IPS DF 4.7 (cell line): ENCODE data around the gene BCL11B.

Source experiments
- DNase-seq: peaks from one replicate; pipeline ENCODE4 v3.0.0-alpha.2; 2013; ENCODE audit warnings: low spot score; ENCODE audit errors: extremely low read depth

The BCL11B gene

DNA sequence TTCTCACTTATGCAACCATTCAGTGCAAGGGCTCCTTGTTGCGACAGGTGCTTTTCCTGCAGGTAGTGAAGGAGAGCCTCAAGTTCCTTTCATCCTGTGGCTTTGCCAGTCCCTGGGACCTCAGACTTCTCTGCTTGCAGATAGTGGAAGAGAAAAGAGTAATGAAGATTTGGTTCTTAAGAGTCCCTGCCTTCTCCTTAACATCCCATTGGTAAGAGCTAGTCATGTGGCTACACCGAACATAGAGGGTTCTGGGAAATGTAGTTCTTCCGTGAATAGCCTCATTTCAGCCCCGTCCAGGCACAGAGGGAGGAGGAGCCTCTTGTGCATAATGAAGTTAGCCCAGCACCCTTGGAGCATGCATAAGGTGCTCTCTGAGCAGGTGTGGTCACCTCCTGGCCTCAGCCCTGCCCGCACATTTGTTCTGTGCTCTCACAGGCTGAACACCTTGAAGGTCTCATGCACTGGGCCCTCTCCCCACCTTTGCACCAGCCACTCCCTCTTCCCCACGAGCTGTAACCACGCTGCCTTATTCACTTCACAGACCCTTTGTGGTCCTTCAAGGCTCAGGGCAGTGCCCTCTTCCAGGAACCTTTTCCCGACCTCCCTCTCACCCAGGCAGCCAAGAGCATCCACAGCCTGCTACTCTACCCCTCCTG is 134.0 kb downstream of the BCL11B start:
- no peak for DNase-seq

DNA sequence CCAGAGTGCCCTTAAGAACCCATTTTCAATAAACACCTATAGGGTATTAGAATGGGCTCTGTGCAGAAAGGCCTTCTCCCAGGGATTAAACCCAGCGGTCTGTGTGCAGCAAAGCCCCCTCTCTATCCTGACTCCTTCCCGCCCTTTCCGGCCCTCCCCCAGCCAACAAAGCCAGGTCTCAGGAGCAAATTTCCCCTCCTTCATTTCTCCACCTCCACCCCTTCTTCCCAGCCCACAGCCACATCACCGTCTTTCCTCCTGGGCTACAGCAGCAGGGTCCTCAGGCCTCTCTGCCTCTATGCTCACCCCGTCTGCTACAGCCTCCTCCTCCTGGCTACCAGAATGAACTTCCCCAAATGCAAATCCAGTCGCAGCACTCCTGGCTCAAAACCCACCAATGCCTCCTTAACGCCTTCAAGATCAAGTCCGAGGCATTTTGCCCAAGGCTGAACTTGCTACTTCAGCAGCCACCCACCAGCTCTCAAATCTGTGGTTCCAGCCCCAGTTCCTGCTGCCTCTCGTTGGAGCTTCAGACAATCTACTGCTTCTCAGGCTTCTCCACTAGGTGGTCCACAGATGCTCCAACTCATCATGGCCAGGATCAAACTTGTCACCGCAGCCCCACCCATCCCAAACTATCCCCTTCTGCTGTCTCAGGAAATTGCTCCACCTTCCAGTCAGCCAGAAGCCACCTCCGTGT is 134.8 kb downstream of the BCL11B start:
- DNase-seq, result no peak

DNA sequence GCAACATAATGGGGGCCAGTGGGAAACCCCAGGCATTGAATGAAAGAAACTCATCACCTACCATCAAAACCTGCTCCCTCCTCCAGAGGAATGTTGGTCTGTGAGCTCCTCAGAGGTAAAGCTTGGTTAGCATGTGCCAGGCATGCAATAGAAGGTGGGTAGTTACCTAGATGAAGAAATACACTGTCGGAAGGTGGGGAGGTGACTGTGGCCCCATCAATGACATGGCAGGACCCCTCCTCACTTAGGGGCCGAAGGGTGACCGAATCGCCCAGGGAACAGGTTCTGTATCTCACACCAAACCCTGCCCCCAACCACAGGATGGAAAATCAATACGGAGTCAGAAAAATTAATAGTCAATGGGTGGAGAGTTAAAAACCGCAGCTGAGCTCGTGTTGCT is 135.6 kb downstream of the BCL11B start:
- DNase-seq, result no peak

DNA sequence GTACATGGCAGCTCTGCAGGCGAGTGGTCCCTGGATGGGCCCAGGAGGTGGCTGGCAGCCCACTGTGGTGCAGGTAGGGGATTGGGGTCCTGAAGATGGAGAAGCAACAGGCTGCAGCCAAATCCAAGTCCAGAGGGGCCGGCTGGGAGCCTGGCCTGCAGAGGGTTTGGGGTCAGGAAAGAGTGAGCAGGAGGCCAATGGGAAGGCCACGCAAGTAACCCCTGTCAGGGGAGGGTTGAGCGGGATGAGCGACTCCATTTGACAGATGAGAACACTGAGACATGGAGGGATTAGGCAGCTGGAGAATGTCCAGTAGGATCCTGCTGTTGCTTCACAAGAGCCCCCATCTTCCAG is 136.0 kb downstream of the BCL11B start:
- DNase-seq, result no peak

DNA sequence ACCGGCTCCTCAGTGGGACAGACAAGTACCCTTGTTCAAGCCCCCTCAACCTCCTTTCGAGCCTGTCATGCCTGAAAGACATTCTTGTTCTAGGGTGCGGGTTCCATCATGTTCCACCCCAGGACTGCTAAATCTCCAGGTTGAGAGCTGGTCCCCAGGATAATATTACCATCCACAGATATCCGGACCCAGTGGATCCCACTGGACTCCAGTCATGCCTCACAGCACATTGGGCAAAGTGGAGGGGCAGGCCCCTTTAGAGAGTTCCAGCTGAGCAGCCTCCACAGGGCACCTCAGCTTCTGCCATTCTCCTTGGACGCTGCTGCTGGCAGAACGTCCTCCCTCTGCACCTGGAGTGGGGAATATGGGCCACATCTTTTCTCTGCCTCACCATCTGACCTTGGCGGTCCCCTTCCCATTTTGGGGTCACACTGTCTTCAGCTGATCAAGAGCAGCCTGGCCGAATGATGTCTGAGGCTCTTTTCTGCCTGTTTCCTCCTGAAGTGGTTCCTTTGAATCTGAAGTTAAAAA is 137.4 kb downstream of the BCL11B start:
- no peak for DNase-seq

DNA sequence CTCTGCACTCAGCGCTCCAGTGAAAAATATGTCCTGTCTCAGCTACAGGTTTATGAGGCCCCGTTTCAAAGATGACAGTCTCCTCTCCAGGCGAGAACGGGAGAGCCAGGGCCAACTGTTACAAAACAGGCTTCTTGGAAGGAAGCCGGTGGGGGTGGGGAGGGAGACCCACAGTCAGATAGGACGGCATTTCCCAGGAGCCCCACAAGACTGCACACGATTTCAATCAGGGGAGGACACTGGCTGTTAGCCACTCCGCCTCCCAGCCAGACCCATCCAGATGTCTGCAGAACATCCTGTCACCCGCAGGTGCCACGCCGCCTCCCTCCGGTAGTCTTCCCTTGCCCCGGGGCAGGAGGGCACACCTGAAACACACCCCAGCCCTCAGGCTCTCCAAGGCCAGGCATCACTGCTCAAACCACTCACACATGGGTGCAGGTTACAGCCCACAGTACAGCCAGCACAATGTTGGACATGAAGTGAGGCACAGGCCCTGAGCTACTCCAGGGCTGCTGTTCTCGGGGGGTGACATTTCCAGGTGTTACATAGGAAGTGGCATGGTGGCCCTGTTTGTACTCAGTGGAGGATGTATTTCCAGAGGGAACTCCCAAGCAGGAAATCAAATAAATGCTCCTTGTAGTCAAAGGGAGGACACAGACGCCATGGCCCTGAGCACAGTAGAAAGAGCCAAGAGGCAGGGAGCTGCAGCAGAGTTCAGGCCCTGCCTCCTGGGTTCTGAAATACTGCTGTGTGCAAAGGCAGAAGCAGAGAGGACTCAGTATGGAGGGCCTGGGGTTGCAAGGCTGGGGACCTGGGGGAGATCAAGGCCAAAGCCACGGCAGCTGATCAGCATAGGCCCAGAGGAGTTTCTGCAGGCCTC is 138.1 kb downstream of the BCL11B start:
- DNase-seq, result no peak

DNA sequence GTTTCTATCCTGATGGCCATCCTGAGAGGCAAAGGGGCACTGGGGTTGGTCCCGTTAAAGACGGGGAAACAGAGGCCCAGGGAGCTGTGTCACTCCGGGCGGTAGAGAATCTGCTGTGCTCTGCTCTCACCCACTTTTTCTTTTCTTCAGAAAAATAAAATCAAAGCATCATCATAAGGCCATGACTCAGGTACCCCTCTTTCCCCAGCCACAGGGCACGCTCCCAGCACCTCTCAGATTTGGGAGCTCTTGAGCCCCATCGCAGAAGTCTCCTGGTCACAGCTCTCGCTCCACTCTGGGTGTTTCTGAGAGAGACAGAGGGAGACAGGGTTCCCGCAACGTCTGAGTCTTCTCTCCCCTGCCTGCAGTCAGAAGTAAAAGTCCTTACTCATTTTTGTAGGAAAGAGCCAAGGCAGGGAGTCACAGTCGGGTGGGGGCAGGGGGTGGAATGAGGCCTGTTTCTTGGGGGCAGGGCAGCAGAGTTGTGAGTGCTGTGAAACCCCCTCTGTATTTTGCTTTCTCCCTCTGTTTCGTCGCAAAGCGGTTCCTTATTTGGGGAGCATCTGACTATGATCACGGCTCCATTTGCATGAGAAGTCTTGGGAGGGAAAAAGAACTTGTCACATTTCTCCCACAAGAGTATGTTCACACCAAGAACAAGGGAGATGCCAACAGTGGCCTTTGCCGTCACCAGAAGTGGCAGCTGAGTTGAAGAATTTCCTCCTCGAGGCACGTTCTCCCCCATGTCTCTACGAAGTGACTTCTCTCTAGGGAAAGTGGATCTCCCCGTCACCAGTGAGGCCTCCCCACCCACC is 139.0 kb downstream of the BCL11B start:
- DNase-seq, result no peak

DNA sequence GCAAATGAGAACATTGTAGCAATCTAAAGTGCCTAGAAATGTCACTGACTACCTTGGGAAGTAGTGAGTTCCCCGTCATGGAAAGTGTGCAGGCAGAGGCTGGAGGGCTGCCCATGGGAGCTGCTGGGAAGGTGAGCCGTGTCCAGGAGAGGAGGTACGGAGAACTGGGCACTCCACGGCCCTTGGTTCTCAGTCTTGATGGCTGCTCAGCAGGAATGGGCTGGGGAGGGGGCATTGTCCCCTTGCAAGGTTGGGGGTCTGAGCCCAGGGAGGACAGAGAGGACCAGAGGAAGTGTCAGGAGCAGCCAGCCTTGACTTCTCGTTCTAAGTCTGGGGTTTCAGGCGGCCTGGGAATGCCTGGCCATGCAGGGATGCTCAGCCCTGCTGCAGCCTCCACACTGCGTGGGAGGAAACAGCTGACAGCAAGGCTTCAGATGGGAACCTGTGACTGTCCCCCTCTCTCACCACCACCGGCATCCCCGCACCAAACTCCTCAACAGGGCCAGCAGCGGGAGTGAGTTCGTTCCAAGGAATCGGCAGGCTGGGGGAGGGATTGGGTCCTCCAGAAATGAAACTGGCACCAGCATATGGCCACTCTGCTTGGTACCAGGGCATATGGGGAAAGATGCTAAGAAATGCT is 140.2 kb downstream of the BCL11B start:
- no peak for DNase-seq

DNA sequence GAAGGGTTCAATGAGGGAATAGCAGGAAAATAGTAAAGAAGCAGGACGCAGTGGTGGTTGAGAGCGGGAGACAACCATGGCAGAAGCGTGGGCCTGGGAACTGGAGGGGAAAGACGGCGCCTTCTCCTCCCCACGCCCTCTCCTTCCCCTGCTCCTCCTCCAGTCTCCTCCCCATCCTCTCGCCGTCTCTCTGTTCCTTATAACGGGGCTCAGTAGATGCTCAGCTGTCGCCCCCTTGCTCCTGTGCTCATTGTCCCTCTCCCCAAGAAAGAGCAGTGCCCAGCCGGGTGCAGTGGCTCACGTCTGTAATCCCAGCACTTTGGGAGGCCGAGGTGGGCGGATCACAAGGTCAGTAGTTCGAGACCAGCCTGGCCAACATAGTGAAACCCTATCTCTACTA is 142.0 kb downstream of the BCL11B start:
- DNase-seq, result no peak

DNA sequence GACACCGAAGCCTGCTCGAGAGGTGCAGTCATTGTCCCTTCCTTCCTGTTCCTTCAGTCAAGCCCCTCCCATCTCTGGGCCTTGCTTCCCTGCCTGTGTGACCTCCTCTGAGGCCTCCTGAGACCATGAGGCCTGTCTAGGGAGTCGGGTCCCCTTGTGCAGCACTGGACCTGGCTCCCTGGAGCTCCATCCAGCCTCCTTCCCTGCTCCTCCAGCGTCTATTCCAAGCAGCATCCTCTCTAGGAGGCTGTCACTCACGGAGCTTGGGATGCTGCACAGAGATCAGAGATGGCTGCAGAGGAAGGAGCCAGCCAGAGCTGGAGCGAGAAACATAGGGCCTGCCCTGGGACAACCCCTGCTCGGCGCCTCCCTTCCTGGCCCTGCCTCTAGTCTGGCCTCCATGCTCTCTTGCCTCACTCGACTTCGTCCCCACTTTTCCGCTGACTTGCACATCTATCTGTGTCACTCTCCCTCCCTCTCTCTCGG is 142.7 kb downstream of the BCL11B start:
- no peak for DNase-seq

DNA sequence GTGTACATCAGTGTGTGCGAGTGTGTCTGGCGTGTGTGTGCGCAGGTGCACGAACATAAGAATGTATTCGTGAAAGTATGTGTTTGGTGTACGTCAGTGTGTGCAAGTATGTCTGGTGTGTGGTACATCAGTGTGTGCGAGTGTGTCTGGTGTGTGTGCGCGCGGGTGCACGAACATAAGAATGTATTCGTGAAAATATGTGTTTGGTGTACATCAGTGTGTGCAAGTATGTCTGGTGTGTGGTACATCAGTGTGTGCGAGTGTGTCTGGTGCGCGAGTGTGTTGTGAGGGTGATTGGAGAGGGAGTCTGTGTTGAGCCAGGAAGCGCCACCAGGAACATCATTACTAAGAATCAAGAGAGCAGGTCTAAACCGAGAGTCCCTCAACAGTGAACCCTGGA is 143.8 kb downstream of the BCL11B start:
- DNase-seq, result no peak

DNA sequence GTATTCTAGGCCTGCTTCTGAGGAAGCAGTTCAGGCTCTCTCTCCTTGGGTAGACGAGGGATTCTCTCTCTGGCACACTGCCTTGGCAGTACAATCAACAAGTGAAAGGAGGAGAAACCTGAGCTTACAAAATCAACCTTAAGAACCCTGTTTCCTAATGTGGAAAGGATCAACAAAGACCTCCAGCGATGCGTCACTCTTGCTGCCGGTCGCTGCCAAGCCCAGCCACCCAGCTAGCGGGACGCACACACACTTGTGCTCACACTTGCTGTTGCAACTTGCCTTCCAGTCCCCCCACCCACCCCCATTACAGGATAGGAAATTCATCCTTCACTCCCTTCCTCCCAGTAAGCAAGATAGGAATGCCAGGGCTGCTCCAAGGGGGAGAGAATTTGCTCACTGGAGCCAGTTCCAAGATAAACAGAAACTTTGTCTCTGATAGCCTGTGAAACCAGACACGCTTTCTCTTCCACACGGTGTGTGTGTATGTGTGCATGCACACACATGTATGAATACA is 144.3 kb downstream of the BCL11B start:
- no peak for DNase-seq

DNA sequence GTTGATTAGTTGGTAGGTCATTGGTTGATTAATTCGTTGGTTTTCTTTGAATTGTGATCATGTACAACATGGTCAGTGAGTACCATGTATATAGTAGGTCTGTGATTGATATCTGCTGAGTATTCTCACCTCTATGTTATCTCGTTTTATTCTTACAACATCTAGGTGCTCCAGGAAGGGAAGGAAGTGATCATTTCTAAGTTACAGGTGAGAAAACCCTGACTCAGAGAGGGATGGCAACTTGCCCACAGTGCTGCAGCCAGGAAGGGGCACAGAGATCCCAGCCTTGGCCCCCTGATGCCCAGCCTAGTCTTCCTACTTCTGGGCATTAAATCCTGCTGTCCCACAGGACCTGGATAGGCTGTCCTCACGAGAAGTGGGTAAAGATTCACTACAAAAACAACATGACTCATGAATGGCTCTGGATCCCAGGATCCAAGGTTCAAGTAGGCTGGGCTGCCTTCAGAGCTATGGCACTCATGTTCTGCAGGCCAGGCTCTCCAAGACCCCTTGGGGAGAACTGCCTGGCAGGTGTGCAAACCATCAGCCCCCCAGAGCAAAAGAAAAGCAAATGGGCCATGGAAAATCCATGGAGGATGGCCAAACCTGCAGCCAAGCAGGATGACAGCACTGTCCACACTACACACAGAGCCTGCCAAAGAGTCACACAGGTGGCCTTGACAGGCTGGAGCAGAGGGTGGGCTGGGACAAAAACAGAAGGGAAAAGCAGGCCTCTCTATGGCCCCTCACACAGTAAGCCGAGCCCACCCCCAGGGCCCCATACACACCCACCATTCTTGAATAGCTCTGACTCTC is 146.2 kb downstream of the BCL11B start:
- no peak for DNase-seq

DNA sequence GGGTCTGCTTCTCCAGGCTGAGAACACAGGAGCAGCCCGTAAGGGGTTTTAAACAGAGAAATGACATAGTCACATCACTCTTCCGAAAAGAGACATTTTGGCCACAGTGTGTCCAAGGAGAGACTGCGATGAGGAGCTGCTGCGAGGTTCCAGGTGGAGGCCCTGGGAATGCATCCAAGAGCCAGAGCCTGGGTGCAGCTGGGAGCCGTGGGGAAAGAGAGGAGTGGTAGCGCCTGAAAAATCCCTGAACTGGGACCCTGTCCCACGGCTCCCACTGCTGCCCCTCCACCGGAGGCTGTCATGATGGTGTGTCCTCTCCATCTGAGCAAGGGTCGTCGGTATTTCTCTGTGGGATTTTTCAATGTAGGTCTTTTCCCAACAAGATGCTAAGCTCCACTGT is 146.9 kb downstream of the BCL11B start:
- no peak for DNase-seq

DNA sequence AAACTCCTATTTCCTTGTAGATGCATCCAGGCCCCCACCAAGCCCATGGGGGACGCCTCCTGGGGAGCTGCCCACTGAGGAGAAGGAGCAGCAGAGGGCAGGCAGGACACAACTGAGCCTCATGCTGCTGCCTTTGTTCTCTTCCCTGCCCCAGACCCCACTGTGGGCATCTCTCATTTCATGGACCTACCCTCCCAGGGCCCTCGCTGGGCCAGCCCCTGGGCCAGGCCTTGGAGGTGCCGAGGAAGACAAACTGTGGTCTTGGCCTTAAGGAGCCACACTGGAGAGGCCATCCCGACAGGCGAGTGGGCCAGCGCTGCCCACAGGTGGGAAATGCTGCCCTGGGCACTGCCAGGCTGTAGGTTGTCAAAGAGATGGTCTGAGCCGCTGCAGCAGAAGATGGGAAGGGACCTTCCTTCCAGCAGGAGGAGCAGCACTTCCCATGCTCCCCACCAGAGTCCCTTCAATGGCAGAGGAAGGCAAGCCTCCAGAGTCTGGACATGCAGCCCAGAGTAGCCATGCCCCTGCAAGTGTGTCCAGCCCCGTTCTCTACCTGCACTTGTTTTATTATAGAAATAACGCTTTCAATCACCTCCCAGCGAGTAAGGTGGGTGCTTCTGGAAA is 147.4 kb downstream of the BCL11B start:
- no peak for DNase-seq

DNA sequence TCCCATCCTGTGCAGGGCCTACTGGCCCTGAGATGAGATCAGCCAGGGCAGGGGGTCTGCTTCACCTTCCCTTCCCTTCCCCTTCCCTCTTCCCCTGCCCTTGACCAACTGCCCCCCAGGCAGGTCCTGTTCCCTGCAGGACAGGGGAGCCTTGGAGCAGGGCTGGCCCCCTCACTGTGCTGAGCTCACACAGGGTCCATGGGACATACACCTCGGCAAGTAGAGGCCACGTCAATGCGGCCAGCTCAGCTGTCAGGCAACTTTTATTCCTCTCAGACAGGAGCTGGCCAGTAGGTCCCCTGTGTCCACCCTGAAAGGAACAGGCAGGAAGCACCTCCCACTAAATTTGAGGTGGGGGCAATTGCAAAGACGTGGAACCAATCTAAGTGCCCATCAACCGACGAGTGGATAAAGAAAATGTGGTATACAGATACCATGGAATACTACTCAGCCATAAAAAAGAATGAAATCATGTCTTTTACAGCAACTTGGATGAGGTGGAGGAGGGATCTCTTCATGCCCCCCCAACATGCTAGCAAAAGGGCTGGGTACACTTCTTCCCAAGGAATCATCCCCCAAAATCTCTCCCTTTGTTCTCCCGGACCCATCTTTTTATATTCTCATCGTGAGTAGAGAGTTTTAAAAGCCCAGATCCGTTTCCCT is 148.7 kb downstream of the BCL11B start:
- DNase-seq, result no peak

DNA sequence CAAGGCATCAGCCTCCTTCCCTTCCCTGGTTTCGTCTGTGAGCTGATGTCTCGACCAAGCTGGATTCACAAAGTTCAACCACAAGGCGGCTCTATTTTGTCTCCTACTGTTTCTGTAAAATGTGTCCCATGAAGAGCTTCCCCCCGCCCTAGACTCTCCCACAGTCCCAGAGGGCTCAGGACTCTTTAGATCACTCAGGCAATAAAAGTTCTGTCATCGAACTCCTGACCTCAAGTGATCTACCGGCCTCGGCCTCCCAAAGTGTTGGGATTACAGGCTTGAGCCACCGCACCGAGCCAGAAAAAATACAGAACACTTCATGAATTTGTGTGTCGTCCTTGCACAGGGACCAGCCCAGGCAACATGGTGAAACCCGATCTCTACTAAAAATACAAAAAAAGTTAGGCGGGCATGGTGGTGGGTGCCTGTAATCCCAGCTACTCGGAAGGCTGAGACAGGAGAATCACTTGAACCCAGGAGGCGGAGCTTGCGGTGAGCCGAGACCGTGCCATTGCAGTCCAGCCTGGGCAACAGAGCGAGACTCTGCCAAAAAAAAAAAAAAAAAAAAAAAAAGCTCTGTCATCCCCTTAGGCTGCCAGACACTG is 149.4 kb downstream of the BCL11B start:
- DNase-seq, result no peak

DNA sequence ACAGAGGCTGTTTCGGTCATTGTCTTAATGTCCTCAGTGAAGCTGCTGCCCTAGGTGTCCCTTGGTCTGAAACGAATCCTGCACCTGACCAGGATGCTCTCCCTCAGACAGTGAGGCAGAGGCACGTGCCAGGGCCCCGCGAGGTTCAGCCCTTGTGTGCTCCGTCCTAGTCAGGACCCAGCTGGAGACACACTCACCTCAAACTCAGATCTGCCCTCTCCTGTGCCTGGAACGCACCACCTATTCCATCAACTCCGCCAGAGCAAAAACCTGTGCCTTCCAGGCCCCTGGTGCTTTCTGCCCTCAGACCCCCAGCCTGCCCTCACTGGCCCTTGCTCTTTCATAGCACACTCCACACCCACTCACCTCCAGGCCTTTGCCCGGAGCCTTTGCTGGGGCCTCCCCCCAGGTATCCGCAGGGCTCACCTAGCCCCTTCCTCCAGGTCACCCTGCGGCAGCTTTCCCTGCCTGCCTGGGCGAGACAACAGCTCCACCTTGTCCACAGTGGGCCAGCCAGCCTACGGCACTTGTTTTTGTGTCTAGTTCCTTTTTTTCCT is 150.6 kb downstream of the BCL11B start:
- DNase-seq, result no peak
